Transverse colon (tissue), 3 donors: Measurements from ENCODE around the gene NAALADL2.

ENCODE experiments used
- CTCF ChIP-seq, 5 experiments: fragments of 200-600 bp in 3 of 5; fragments of 450-650 bp in 2 of 5; sonication (generic) in 3 of 5; IDR thresholded peaks; 1 replicate in 2 of 5; 2 replicates in 3 of 5; pipeline ENCODE4 v1.5.1; 2016 to 2017; ENCODE audit warnings: antibody characterized with exemption in 5 of 5, inconsistent platforms in 3 of 5, mild to moderate bottlenecking in 2 of 5, moderate library complexity in 1 of 5
- POLR2A ChIP-seq: fragments of 450-650 bp; IDR thresholded peaks from one replicate; pipeline ENCODE4 v1.6.1; 2016; ENCODE audit warnings: antibody characterized with exemption, mild to moderate bottlenecking, moderate library complexity

DNA sequence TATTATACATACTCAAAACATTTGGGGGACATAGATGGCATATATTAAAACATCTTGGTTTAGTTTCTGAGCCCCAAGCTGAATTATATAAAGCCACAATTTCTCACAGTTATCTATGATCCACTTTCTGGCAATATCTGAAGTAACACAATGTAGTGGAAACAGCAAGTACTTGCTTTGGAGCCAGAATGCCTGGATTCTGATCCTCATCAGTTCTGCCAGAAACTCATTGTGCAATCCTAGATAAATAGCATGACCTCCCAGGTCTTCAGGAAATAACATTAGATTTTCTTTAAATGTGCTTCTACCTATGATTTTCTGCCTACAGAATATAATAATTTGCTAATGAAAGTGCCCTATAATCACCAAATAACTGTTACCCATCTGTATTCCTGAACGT is 544.9 kb downstream of the NAALADL2 start:
- TF ChIP-seq CTCF (IDR thresholded peaks at IDR 0.05) (no peak), POLR2A (no peak)
